ENCODE measurements around the gene GGT7.

DNA sequence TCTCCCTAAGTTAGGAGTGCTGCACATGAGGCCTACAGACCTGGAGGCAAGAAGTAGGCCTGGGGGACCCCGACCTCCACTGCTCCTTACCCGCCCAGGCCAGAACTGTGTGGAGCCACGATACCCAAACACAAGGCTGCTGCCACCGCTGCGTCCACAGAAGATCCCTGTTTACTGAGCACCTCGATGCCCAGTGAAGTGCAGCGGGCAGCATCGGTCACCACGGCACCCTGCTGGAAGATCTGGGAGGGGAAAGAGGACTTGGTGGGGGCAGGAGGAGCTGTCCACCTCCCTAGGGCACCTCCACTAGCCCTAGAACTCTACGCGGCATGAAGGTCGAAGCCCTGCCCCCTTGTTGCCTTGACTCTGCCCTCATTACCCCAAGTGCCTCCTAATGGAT is 9.9 kb downstream of the GGT7 start:
- TF ChIP-seq TOE1 (IDR thresholded peaks at IDR 0.05; ENCODE audit: borderline replicate concordance): no peak
- TF ChIP-seq TOE1 (CRISPR knock-in tag; IDR thresholded peaks at IDR 0.05; ENCODE audit: borderline replicate concordance, low read depth): no peak
- TF ChIP-seq, protein P1, sequence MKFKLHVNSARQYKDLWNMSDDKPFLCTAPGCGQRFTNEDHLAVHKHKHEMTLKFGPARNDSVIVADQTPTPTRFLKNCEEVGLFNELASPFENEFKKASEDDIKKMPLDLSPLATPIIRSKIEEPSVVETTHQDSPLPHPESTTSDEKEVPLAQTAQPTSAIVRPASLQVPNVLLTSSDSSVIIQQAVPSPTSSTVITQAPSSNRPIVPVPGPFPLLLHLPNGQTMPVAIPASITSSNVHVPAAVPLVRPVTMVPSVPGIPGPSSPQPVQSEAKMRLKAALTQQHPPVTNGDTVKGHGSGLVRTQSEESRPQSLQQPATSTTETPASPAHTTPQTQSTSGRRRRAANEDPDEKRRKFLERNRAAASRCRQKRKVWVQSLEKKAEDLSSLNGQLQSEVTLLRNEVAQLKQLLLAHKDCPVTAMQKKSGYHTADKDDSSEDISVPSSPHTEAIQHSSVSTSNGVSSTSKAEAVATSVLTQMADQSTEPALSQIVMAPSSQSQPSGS (CRISPR knock-in tag; IDR thresholded peaks at IDR 0.05): no peak
- no peak for TF ChIP-seq SIN3B (IDR thresholded peaks at IDR 0.05; ENCODE audit: low read depth)
- no peak for TF ChIP-seq POLR2AphosphoS5 (IDR thresholded peaks at IDR 0.05; ENCODE audit: control insufficient read depth, insufficient read depth, low read depth, low read length)
- TF ChIP-seq, protein P2, sequence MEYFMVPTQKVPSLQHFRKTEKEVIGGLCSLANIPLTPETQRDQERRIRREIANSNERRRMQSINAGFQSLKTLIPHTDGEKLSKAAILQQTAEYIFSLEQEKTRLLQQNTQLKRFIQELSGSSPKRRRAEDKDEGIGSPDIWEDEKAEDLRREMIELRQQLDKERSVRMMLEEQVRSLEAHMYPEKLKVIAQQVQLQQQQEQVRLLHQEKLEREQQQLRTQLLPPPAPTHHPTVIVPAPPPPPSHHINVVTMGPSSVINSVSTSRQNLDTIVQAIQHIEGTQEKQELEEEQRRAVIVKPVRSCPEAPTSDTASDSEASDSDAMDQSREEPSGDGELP (CRISPR knock-in tag; IDR thresholded peaks at IDR 0.05; ENCODE audit: borderline replicate concordance): no peak
- no peak for TF ChIP-seq CEBPG (CRISPR knock-in tag; IDR thresholded peaks at IDR 0.05)
- TF ChIP-seq CEBPG (tag; conservative IDR thresholded peaks at IDR 0.05 in 1 of 2, IDR thresholded peaks at IDR 0.05 in 1 of 2): no peak
- TF ChIP-seq HDAC6 (IDR thresholded peaks at IDR 0.05; ENCODE audit: low read depth, low read length): no peak
- TF ChIP-seq CHD4 (IDR thresholded peaks at IDR 0.05; ENCODE audit: insufficient read depth, insufficient replicate concordance, low read depth, low read length, poor library complexity, severe bottlenecking): no peak
- no peak for TF ChIP-seq DNMT1 (IDR thresholded peaks at IDR 0.05)
- TF ChIP-seq NR2C1 (IDR thresholded peaks at IDR 0.05): no peak
- TF ChIP-seq NR2C1 (tag; IDR thresholded peaks at IDR 0.05): no peak
- no peak for TF ChIP-seq MCM5 (IDR thresholded peaks at IDR 0.05; ENCODE audit: low read depth)
